Vagina (tissue), 2 donors: ENCODE data around the gene SETBP1.

Experiments
- POLR2A ChIP-seq, 2 donors: fragments of 450-650 bp; IDR thresholded peaks; one replicate each; pipeline ENCODE4 v1.6.1; 2017; ENCODE audit warnings: antibody characterized with exemption in 2 of 2, mild to moderate bottlenecking in 2 of 2, moderate library complexity in 2 of 2
- POLR2AphosphoS5 ChIP-seq, 2 donors: sonication (generic); formaldehyde crosslinking; IDR thresholded peaks; one replicate each; pipeline ENCODE4 v1.9.0; 2017; ENCODE audit warnings: antibody characterized with exemption in 2 of 2, mild to moderate bottlenecking in 2 of 2, low read depth in 1 of 2; ENCODE audit not compliant: insufficient read depth in 1 of 2
- TF ChIP-seq, protein P1 (sequence below), 3 experiments: fragments of 450-650 bp in 2 of 3; fragments of 200-600 bp in 1 of 3; sonication (generic) in 1 of 3; IDR thresholded peaks; one replicate each; pipeline ENCODE4 v1.5.1; 2017 to 2019; ENCODE audit warnings: antibody characterized with exemption in 3 of 3, mild to moderate bottlenecking in 2 of 3, moderate library complexity in 2 of 3

DNA sequence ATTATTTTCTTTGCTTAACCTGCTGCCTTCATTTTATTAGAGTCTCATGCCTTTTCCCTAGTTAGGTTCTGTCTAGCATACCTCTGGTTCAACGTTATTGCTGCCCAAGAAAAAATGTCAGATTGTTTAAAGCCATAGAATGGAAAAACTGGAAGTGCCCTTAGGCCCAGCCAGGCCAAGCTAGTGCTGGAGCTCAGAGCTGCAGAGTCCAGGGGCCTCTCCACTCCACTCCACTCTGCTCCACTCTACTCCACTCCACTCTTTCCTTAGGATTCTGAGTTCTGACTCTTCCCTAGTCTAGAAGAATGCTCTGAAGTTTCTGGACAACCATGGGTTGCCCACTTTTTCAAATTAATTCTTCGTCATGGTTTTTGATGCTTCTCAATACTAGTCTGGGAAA is 155.6 kb downstream of the SETBP1 start:
- TF ChIP-seq, protein P1, sequence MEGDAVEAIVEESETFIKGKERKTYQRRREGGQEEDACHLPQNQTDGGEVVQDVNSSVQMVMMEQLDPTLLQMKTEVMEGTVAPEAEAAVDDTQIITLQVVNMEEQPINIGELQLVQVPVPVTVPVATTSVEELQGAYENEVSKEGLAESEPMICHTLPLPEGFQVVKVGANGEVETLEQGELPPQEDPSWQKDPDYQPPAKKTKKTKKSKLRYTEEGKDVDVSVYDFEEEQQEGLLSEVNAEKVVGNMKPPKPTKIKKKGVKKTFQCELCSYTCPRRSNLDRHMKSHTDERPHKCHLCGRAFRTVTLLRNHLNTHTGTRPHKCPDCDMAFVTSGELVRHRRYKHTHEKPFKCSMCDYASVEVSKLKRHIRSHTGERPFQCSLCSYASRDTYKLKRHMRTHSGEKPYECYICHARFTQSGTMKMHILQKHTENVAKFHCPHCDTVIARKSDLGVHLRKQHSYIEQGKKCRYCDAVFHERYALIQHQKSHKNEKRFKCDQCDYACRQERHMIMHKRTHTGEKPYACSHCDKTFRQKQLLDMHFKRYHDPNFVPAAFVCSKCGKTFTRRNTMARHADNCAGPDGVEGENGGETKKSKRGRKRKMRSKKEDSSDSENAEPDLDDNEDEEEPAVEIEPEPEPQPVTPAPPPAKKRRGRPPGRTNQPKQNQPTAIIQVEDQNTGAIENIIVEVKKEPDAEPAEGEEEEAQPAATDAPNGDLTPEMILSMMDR (IDR thresholded peaks at IDR 0.05): no peak
- no peak for TF ChIP-seq POLR2A (IDR thresholded peaks at IDR 0.05)
- TF ChIP-seq POLR2AphosphoS5 (IDR thresholded peaks at IDR 0.05; ENCODE audit: insufficient read depth in 1 of 2, low read depth in 1 of 2): no peak
